Right lobe of liver (tissue), 6 donors: ENCODE results near the gene PLXNA2. TPM values are rescaled to one million over a fixed set of nuclear protein-coding genes. Genes with fewer than 3 reads are reported as not detected.

ENCODE experiments used
- ATAC-seq, 4 donors: fragments of 200-7000 bp; cut with Tn5 transposase; one replicate each; pipeline ENCODE4 v1.9.1; 2020; ENCODE audit warnings: mild to moderate bottlenecking in 4 of 4, moderate library complexity in 4 of 4
- DNase-seq, 3 donors: peaks; one replicate each; pipeline ENCODE4 v3.0.0-alpha.2; 2020
- H3K27ac ChIP-seq, 3 donors: fragments of 200-600 bp; one replicate each; pipeline ENCODE4 v1.8.0; 2022
- H3K27me3 ChIP-seq, 2 donors: fragments of 200-600 bp; one replicate each; pipeline ENCODE4 v1.8.0; 2022
- H3K36me3 ChIP-seq, 4 donors: fragments of 200-600 bp; sonication (generic) in 1 of 4; one replicate each; pipeline versions ENCODE4 v1.5.1 to v1.8.0; 2017 to 2022; ENCODE audit warnings: control low read depth in 1 of 4
- H3K4me1 ChIP-seq, 4 donors: fragments of 200-600 bp; sonication (generic) in 1 of 4; one replicate each; pipeline versions ENCODE4 v1.5.1 to v1.8.0; 2017 to 2022; ENCODE audit warnings: control low read depth in 1 of 4
- H3K4me3 ChIP-seq, 3 donors: fragments of 200-600 bp; one replicate each; pipeline ENCODE4 v1.8.0; 2022
- H3K9me3 ChIP-seq, 4 donors: fragments of 200-600 bp; sonication (generic) in 1 of 4; one replicate each; pipeline versions ENCODE4 v1.5.1 to v1.8.0; 2017 to 2022; ENCODE audit warnings: control low read depth in 1 of 4
- CTCF ChIP-seq, 4 donors: fragments of 200-600 bp in 3 of 4; fragments of 450-650 bp in 1 of 4; IDR thresholded peaks; one replicate each; pipeline versions ENCODE4 v1.5.1 to v1.8.0; 2016 to 2022; ENCODE audit warnings: antibody characterized with exemption in 4 of 4, mild to moderate bottlenecking in 2 of 4
- POLR2A ChIP-seq: fragments of 450-650 bp; IDR thresholded peaks from one replicate; pipeline ENCODE4 v1.6.1; 2017; ENCODE audit warnings: antibody characterized with exemption, mild to moderate bottlenecking
- WGBS: methylation state at CpG from one replicate; pipeline ENCODE4 v1.1.6; 2018; ENCODE audit warnings: low coverage, low lambda C conversion rate; ENCODE audit not compliant: insufficient coverage; ENCODE audit errors: missing lambda C conversion rate; 5-methylcytosine and 5-hydroxymethylcytosine counted together
- intact Hi-C, 2 donors: fragments of 100-400 bp; cut with DNase I; formaldehyde crosslinking; loops; one replicate each; pipeline versions ENCODE4 v1.11.2 to v1.14.1; 2022
- total RNA-seq, 6 experiments: library from RNA; depleted of rRNA in 2 of 6; stranded (reverse); fragments of >200 nt in 2 of 6; fragmentation: NEBNext Ultra II Directional in 3 of 6; extraction: Animal tissue kit (Norgen Biotek cat#: 25700) in 3 of 6; gene quantifications; one replicate each; pipeline versions ENCODE4 v1.1.0 to v1.2.4, GENCODE V29; 2016 to 2023
- donor health status: DM: no; HTN: yes; CAD: no.
- donor health status: DM: no; HTN: no; CAD: no.
- donor health status: DM: no; HTN: no; CAD: no.
- donor health status: DM: no; HTN: yes; CAD: no.
- donor health status: DM: no; HTN: yes; CAD: no.

The PLXNA2 gene
- total RNA-seq, 6 experiments from 2014 or later, result 5.6 to 20.8 (median 9.3) TPM

DNA sequence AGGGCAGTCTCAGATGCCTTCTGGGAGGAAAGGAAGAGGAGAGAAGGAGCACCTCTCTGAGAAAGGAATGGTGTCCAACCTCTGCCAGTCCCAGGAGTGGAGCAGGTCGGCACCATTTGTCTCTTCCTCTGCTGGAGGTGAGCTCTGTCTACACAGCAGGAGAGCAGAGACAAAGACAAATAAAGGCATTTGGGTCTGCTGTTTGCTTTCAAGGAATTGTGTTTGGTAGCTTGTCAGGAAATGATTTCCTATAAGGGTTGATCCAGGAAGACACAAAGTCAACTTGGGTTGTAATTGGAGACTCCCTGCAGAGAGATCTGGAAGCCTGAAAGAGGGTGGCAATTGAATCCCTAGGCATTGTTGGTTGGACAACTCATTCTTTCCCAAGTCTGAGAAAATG is 34.5 kb upstream of the PLXNA2 start:
- intact Hi-C loops, result no loop called here
- no peak for ATAC-seq
- 44% methylated on average over 1 of the region's 1 CpG for WGBS

DNA sequence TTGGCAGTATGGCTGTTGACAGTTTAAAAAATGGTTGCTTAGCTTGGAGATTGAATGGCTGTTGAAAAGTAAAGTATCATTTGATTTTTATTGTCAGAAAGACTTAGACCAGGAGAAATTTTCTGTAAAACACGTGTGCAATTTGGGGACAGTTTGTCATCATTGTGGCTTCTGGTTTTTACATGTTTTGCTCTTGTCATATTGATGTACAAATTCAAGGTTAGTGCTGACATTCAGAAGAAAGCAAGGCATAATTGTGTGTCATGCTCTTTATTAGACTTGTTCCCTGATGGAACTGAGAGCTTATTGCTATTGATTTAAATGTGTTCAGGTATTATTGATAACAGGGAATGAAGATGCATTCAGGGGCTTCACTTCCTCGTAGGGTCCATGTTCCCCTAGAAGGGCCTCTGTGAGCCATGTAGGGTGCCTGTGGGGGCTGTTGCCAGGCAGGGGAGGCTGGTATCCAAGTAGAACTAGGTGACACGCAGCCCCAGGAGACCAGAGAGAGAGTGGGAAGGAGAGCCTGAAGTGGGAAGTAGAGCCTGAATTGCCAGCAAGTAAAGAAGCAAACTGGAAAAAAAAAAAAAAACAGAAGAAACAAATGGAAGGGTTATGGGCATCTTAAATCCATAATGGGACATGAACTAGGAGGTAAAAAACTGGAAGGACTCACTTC is 32.7 kb upstream of the PLXNA2 start:
- WGBS, result 66% methylated on average over 3 of the region's 3 CpGs
- DNase-seq (no peak), ATAC-seq (no peak)
- no peaks in the 10 kb centered on the region for H3K9me3 ChIP-seq
- H3K4me1 ChIP-seq, result no peaks in the 10 kb centered on the region
- H3K4me3 ChIP-seq, result no peak overlapping the region
- H3K27me3 ChIP-seq, result no peaks in the 10 kb centered on the region
- H3K27ac ChIP-seq, result no peak overlapping the region
- intact Hi-C loops, result no loop called here
- no peak for TF ChIP-seq POLR2A
- no peak for TF ChIP-seq CTCF (IDR thresholded peaks at IDR 0.05)
- H3K36me3 ChIP-seq, result no peaks in the 10 kb centered on the region

More for the DNA sequence above, 34.5 kb upstream of the PLXNA2 start:
- H3K27me3 ChIP-seq, result no peaks in the 10 kb centered on the region
- no peak overlapping the region for H3K4me3 ChIP-seq
- TF ChIP-seq CTCF (IDR thresholded peaks at IDR 0.05), result no peak
- TF ChIP-seq POLR2A, result no peak
- H3K27ac ChIP-seq, result no peak overlapping the region
- no peaks in the 10 kb centered on the region for H3K9me3 ChIP-seq
- DNase-seq, result no peak
- no peaks in the 10 kb centered on the region for H3K4me1 ChIP-seq
- H3K36me3 ChIP-seq, result no peaks in the 10 kb centered on the region

- Histone ChIP-seq H3K27me3 (no peaks in the 10 kb centered on the region), H3K36me3 (no peaks in the 10 kb centered on the region), H3K9me3 (no peaks in the 10 kb centered on the region), H3K27ac (no peak overlapping the region), H3K4me3 (no peak overlapping the region), H3K4me1 (no peaks in the 10 kb centered on the region)
- WGBS, result 76% methylated on average over 2 of the region's 2 CpGs
- ATAC-seq (no peak), DNase-seq (no peak)
- intact Hi-C loops, result no loop called here
- TF ChIP-seq CTCF (IDR thresholded peaks at IDR 0.05) (no peak), POLR2A (no peak)
These were observed 30.9 kb upstream of the PLXNA2 start for GRCh38 chr1:208275083-208275482.

GRCh38 chr1:208273386-208274017 is 29.3 kb upstream of the PLXNA2 start:
- no peak for ATAC-seq
- H3K27ac ChIP-seq, result no peak overlapping the region
- H3K36me3 ChIP-seq, result no peaks in the 10 kb centered on the region
- TF ChIP-seq POLR2A (no peak), CTCF (IDR thresholded peaks at IDR 0.05) (no peak)
- DNase-seq, result no peak
- no peaks in the 10 kb centered on the region for H3K9me3 ChIP-seq
- H3K27me3 ChIP-seq, result no peaks in the 10 kb centered on the region
- WGBS, result 100% methylated on average over 1 of the region's 6 CpGs
- no peak overlapping the region for H3K4me3 ChIP-seq
- no peaks in the 10 kb centered on the region for H3K4me1 ChIP-seq
- intact Hi-C loops, result no loop called here
